Measurements from ENCODE around the gene FDX2. TPM values are rescaled to one million over a fixed set of nuclear protein-coding genes. Genes with fewer than 3 reads are reported as not detected.

The FDX2 gene
- total RNA-seq, 6 experiments from 2014 or later, result 33.9 to 47.3 (median 38.5) TPM

- no peak for DNase-seq
- Mint-ChIP-seq H3K27ac (peak overlapping the region; percentile 97; the same call in 1 of the 2 replicates), H3K9me3 (no peaks in the 10 kb centered on the region), H3K36me3 (ENCODE audit: low read depth) (peaks cover 9% of the 10 kb centered on the region; the same call in 1 of the 2 replicates), H3K27me3 (ENCODE audit: insufficient read depth) (peaks cover 6% of the 10 kb centered on the region), H3K4me1 (ENCODE audit: low read depth) (peaks cover 17% of the 10 kb centered on the region), H3K4me3 (no peak overlapping the region)
- no peak for TF ChIP-seq CTCF (IDR thresholded peaks at IDR 0.05)
These were observed 19.7 kb upstream of the FDX2 start for GRCh38 chr19:10335352-10335985.

- Mint-ChIP-seq H3K36me3 (ENCODE audit: low read depth) (peaks cover 15% of the 10 kb centered on the region; the same call in 1 of the 2 replicates), H3K4me1 (ENCODE audit: low read depth) (peaks cover 17% of the 10 kb centered on the region), H3K4me3 (peak overlapping the region; percentile 99), H3K9me3 (no peaks in the 10 kb centered on the region), H3K27ac (peak overlapping the region; percentile 97), H3K27me3 (ENCODE audit: insufficient read depth) (peaks cover 6% of the 10 kb centered on the region)
- peak; percentile 43; the same call in 1 of the 2 replicates for TF ChIP-seq CTCF (IDR thresholded peaks at IDR 0.05)
- DNase-seq, result peak; percentile 96
These were observed 19.0 kb upstream of the FDX2 start for GRCh38 chr19:10334588-10335351.

- Mint-ChIP-seq H3K4me1 (ENCODE audit: low read depth) (peaks cover 17% of the 10 kb centered on the region), H3K9me3 (no peaks in the 10 kb centered on the region), H3K27me3 (ENCODE audit: insufficient read depth) (peaks cover 6% of the 10 kb centered on the region), H3K27ac (peak overlapping the region; percentile 97), H3K36me3 (ENCODE audit: low read depth) (peaks cover 16% of the 10 kb centered on the region; the same call in 1 of the 2 replicates), H3K4me3 (peak overlapping the region; percentile 99)
- TF ChIP-seq CTCF (IDR thresholded peaks at IDR 0.05), result no peak
- DNase-seq, result peak; percentile 11
These were observed 18.2 kb upstream of the FDX2 start for GRCh38 chr19:10333758-10334587.

- peak; percentile 95 for DNase-seq
- Mint-ChIP-seq H3K27ac (peak within 1 kb of the TSS; percentile 97), H3K27me3 (ENCODE audit: insufficient read depth) (no peaks in the 10 kb centered on the region; the same call in none of the 2 replicates), H3K4me1 (ENCODE audit: low read depth) (peaks cover 17% of the 10 kb centered on the region), H3K9me3 (no peaks in the 10 kb centered on the region), H3K4me3 (peak within 1 kb of the TSS; percentile 99), H3K36me3 (ENCODE audit: low read depth) (peaks cover 16% of the 10 kb centered on the region; the same call in 1 of the 2 replicates)
- no peak; the same call in 1 of the 2 replicates for TF ChIP-seq CTCF (IDR thresholded peaks at IDR 0.05)
These were observed 17.3 kb upstream of the FDX2 start, which contains the start of gene RAVER1 for GRCh38 chr19:10332965-10333757. Gene RAVER1, minus strand, starts transcription at chr19:10333529. Its CDS starts 22 bp downstream, at chr19:10333507.

Data from HFFc6 (cell line).